GM19452 (cell line): ENCODE data around the gene MAP7D3.
"Not testable (repeated sequence)": the region's sequence is repeated elsewhere in the genome, so short reads cannot be mapped to it uniquely, and the experiment has no call there.

ENCODE experiments used
- ATAC-seq: cut with Tn5 transposase; IDR thresholded peaks from one replicate; pipeline ENCODE4 v1.9.1; 2021; ENCODE audit not compliant: unreplicated experiment

The MAP7D3 gene

GRCh38 chrX:136186023-136186413 lies 65.2 kb downstream of the MAP7D3 start:
- no peak for ATAC-seq

- ATAC-seq = no peak
Observed at GRCh38 chrX:136185401-136186022, 65.7 kb downstream of the MAP7D3 start.

GRCh38 chrX:136183917-136184316 lies 67.3 kb downstream of the MAP7D3 start:
- no peak for ATAC-seq

- no peak for ATAC-seq
Observed at GRCh38 chrX:136183172-136183571, 68.0 kb downstream of the MAP7D3 start.

GRCh38 chrX:136182414-136182813 lies 68.8 kb downstream of the MAP7D3 start:
- no peak for ATAC-seq

GRCh38 chrX:136179133-136179532 lies 72.1 kb downstream of the MAP7D3 start:
- ATAC-seq = no peak

GRCh38 chrX:136176399-136176825 lies 74.8 kb downstream of the MAP7D3 start:
- ATAC-seq = no peak

- ATAC-seq = no peak
Observed at GRCh38 chrX:136171420-136171819, 79.8 kb downstream of the MAP7D3 start.

- no peak for ATAC-seq
Observed at GRCh38 chrX:136170139-136170800, 80.9 kb downstream of the MAP7D3 start.

GRCh38 chrX:136168929-136169735 lies 82.1 kb downstream of the MAP7D3 start:
- no peak for ATAC-seq

GRCh38 chrX:136167989-136168388 lies 83.2 kb downstream of the MAP7D3 start:
- ATAC-seq = not testable (repeated sequence)

- ATAC-seq = no peak
Observed at GRCh38 chrX:136166221-136166855, 84.9 kb downstream of the MAP7D3 start.

GRCh38 chrX:136165406-136165805 lies 85.8 kb downstream of the MAP7D3 start:
- ATAC-seq = no peak

- ATAC-seq = no peak
Observed at GRCh38 chrX:136163689-136164088, 87.5 kb downstream of the MAP7D3 start.
